IgD-negative memory B cell (primary cell): ENCODE measurements around the gene NCBP2. TPM values are rescaled to one million over a fixed set of nuclear protein-coding genes. Genes with fewer than 3 reads are reported as not detected.

Source experiments
- H3K27ac Mint-ChIP-seq, 3 donors: one replicate each; pipeline ENCODE4 v1.8.0; 2020 to 2022; ENCODE audit warnings: mild to moderate bottlenecking in 3 of 3, mixed read lengths in 3 of 3, moderate library complexity in 1 of 3
- H3K27me3 Mint-ChIP-seq: one replicate; pipeline ENCODE4 v1.8.0; 2021; ENCODE audit warnings: mixed read lengths
- H3K36me3 Mint-ChIP-seq: one replicate; pipeline ENCODE4 v1.8.0; 2020; ENCODE audit warnings: mild to moderate bottlenecking, mixed read lengths
- H3K4me1 Mint-ChIP-seq, 3 donors: one replicate each; pipeline ENCODE4 v1.8.0; 2020 to 2022; ENCODE audit warnings: mixed read lengths in 3 of 3, mild to moderate bottlenecking in 1 of 3
- H3K4me3 Mint-ChIP-seq, 4 donors: one replicate each; pipeline ENCODE4 v1.8.0; 2020 to 2022; ENCODE audit warnings: mild to moderate bottlenecking in 4 of 4, mixed read lengths in 4 of 4, moderate library complexity in 3 of 4
- H3K9me3 Mint-ChIP-seq, 3 donors: one replicate each; pipeline ENCODE4 v1.8.0; 2020 to 2021; ENCODE audit warnings: mixed read lengths in 3 of 3, mild to moderate bottlenecking in 1 of 3
- polyA plus RNA-seq: library from polyadenylated mRNA; unstranded; fragments of 300-500 nt; fragmentation: Illumina TruSeq; gene quantifications from one replicate; pipeline ENCODE4 v1.2.3, GENCODE V29; 2021

The NCBP2 gene
- polyA plus RNA-seq, 1 donor from 2014 or later: 74.1 TPM

DNA sequence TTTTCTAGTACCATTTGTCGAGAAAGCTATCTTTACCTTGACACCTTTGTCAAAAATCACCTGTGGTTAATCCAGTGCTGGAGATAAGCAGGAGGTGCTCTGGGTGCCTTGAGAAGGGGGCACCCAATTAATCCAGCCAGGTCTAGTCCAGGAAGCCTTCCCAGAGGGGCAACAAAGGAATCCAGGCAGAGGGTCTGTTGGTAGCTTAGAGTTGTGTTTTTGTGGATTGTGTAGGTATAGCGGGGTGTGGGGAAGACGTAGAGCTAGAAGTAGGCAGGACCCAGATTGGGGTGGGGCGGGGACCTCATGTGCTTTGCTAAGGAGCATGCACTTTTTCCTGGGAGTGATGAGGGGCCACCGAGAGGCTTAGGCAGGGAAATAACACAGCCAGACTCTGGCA lies 32.3 kb upstream of the NCBP2 start:
- no peaks in the 10 kb centered on the region for H3K9me3 Mint-ChIP-seq
- H3K27me3 Mint-ChIP-seq: peaks cover 11% of the 10 kb centered on the region
- no peaks in the 10 kb centered on the region for H3K36me3 Mint-ChIP-seq
- peaks cover 0 to 10% (median 0%) of the 10 kb centered on the region in 3 donors for H3K4me1 Mint-ChIP-seq
- no peak overlapping the region for H3K4me3 Mint-ChIP-seq
- no peak overlapping the region for H3K27ac Mint-ChIP-seq

DNA sequence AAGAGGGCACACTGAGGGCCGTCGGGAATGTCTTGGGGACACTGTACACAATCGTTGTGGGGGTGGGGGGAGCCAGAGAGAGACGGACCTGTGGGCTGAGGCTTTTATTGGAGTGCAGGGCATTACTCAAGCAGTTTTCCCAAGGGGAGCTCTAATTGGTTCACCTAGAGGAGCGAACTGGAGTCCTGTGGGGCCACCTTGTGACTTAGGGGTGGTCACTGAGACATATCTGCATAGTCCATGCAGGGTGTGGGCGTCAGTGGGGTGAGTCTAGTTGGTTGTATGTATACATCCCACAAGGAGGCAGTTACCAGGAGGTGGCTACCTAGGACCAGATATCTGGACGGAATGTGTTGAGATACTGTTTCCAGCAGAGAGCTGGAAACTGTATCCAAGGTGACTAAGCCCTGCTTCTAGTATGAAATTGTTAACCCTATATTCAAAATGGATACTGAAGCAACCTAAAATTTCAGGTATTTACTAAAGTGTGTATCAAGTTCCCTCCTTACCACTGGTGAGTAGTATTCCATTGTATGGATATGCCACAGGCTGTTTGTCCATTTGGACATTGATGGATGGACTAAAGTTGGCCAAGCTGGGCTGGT lies 28.9 kb upstream of the NCBP2 start:
- peak overlapping the region in 1 of 3 donors; percentile 52 for H3K27ac Mint-ChIP-seq

DNA sequence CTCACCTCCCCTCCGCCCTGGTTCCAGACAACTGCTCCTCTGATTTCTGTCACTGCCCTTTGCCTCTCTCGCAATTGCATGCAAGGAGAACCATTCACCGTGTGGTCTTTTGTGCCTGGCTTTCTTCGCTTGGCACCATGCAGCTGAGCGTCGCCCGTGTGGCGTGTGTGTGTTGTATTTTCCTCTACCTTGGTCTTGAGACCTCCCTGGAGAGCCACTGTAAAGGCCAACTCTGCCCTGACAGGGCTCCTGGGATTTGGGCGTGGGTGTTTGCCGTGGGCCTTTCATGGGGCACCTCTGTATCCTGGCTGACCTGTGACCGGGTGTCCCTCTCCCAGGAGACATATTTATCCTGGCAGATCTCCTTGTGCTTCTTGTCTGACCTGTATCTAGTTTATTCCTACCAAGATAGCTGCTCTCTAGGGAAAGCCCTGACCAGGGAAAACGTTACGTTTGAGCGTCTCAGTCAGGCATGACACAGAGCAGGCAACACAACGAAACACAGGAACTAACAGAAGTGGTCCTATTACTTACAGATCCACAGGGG lies 28.3 kb upstream of the NCBP2 start:
- peaks cover under 1 to 11% (median 11%) of the 10 kb centered on the region in 3 donors for H3K4me1 Mint-ChIP-seq
- H3K27ac Mint-ChIP-seq: peak overlapping the region in 2 of 3 donors; percentile 71 to 84
- peak overlapping the region; percentile 77 to 90 (median 86) for H3K4me3 Mint-ChIP-seq
- H3K36me3 Mint-ChIP-seq: no peaks in the 10 kb centered on the region
- H3K9me3 Mint-ChIP-seq: no peaks in the 10 kb centered on the region
- peaks cover 1% of the 10 kb centered on the region for H3K27me3 Mint-ChIP-seq

More for the DNA sequence above, 28.9 kb upstream of the NCBP2 start:
- Mint-ChIP-seq H3K27me3 (peaks cover 1% of the 10 kb centered on the region), H3K36me3 (no peaks in the 10 kb centered on the region), H3K9me3 (no peaks in the 10 kb centered on the region), H3K4me3 (peak overlapping the region in 3 of 4 donors; percentile 9 to 90 (median 77)), H3K4me1 (peaks cover 0 to 11% (median 6%) of the 10 kb centered on the region in 3 donors)

DNA sequence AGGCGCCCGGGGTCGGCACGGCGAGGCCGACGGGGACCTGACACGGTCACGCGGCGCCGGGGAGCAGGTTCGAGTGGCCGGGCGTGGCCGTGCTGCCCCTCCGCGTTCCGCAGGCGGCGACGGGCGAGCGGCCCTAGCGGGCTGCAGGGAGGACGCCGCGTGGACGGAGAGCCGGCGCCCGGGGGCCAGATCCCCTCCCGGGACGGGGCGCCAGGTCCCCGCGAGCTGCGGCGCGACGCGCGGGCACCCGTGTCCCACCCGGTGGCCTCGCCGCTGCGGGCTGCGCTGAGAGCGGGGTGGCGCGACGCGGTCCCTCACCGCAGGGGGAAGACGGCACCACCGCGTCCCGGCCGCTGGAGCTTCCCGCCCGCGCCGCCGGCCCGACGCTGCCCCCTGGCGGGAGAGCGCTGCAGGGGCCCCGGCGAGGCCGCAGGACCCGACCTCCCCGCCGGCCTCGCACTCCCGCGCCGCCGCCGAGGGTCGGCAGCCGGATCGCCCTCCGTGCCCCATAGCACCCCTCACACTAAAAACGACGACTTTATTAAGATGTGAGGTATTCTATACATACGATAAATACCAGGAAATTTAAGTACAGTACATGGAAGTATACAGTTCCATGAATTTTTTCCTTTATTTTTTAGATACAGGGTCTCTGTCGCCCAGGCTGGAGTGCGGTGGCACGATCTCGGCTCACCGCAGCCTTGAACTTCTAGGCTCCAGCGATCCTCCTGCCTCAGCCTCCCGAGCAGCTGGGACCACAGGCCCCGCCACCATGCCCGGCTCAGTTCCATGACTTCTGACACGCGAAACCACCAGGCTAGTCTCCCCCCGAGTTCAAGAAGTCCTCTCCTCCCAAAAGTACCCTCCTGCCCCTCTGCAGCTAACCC lies 27.6 kb upstream of the NCBP2 start:
- H3K27me3 Mint-ChIP-seq: no peaks in the 10 kb centered on the region
- peak overlapping the region in 2 of 3 donors; percentile 71 to 84 for H3K27ac Mint-ChIP-seq
- no peaks in the 10 kb centered on the region for H3K36me3 Mint-ChIP-seq
- no peaks in the 10 kb centered on the region for H3K9me3 Mint-ChIP-seq
- H3K4me1 Mint-ChIP-seq: peaks cover 7 to 11% (median 11%) of the 10 kb centered on the region in 3 donors
- H3K4me3 Mint-ChIP-seq: peak overlapping the region; percentile 77 to 90 (median 86)

DNA sequence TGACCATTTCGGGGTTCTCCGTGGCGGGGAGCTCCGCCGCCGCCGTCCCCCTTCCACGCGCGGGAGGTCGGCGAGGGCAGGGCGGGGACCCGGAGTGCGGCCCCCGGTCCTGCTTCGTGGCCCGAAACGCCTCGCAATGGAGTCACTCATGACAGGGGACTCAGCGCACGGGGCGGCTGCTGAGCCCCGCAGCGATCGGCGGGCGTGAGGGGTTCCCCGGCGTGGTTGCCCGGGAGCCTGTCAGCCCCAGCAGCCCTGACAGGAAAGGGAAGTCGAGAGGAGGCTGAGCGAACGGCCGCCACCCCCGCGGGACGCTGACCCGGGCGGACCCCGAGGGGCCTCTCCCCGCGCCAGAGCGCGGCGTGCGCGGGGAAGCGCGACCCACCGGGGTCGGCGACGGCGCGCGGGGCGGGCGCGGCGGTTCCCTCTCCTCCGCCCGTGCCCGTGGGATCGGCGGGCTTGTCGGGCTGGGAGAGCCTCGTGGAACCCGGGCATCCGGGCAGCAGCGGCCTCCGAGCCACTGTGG lies 26.9 kb upstream of the NCBP2 start:
- H3K4me3 Mint-ChIP-seq: peak overlapping the region; percentile 83 to 91 (median 87)
- H3K27me3 Mint-ChIP-seq: no peaks in the 10 kb centered on the region
- H3K36me3 Mint-ChIP-seq: no peaks in the 10 kb centered on the region
- no peak overlapping the region for H3K27ac Mint-ChIP-seq
- H3K4me1 Mint-ChIP-seq: peaks cover 8 to 11% (median 11%) of the 10 kb centered on the region in 3 donors
- no peaks in the 10 kb centered on the region for H3K9me3 Mint-ChIP-seq

DNA sequence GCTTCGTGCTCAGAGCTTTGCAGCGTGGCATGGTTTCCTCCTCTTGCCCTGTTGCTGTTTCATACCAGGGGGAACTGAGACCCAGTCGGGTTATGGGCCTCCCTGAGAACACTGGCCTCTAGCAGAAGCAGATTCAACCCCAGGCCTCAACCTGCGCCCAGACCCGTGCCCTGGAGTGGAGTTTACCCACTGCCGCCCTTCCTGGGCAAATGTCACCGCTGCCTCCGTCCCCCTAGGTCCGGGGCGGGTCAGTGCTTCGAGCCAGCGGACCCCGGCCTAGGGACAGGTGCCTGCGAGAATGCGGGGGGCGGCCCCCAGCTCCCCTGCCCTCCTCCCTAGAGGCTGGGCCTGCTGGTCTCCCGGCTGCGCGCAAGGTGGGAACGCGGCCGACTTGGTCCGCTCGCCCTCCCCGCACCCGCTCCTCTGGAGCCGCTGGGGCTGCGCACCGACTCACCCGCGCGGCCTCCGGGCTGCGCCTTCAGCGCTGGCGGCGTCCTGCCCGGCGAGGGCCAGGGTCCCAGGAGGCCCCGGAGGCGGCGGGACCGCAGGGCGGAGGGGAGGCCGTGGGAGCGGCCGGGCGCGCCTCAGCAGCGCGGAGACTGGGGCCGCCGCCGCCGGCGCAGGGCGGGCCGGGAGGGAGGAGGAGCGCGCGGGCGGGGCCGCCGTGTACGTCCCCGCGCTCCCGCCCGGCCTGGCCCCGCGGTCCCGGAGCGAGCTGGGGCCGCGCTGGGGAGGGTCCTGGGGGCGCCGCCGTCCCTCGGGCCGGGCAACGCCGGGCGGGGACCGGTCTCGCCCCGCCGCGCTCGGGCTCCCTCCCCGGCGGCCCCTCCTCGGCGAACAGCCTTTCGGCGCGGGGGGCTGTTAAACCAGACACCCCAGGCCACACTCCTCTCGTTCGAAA lies 26.2 kb upstream of the NCBP2 start, which contains the start of gene PIGZ:
Gene PIGZ, minus strand, starts transcription at position 601 of the 901 bp plus-strand sequence. CDS start 16,802 bp downstream, outside the sequence.
- H3K27me3 Mint-ChIP-seq: no peaks in the 10 kb centered on the region
- H3K9me3 Mint-ChIP-seq: no peaks in the 10 kb centered on the region
- H3K27ac Mint-ChIP-seq: peak within 1 kb of the TSS in 1 of 3 donors; percentile 67
- no peaks in the 10 kb centered on the region for H3K36me3 Mint-ChIP-seq
- peaks cover 9 to 13% (median 13%) of the 10 kb centered on the region in 3 donors for H3K4me1 Mint-ChIP-seq
- peak within 1 kb of the TSS; percentile 83 to 91 (median 88) for H3K4me3 Mint-ChIP-seq

DNA sequence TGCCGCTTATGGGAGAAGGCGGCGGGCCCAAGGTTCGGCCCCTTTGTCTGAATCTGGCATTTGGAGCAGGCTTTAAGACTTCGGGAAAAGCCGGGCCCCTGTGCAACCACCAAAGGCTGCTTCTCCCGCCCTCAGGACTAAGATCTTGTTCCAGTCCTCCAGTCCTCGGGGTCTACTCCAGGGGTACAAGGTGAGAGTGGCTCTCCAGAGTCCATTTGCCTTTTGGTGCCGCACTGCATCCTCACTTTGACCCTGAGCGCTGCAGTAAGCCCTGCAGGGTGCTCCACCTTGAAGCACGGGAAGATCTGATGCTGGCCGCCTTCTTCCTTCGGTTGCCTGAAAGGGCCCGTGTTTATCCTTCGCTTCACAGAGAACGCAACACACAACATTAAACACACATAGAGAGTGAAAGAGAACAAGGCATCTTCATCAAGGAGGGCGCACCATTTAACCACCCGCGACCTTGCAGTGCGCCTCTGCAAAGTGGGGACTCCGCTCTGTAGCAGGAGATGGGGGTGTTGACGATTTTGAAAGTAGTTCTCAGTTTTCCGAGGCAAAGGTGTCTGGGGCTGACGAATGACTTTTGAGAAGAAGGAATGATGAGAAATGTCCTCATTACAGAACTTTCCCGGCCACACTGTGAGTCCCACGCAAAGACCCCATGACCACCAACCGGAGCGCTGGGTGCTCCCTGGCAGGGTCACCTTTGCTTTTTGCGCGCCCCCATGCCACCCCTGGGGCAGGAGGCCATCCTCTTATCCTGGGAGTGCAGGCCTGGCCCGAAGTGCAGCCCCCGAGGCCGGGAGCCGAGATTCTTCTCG lies 25.3 kb upstream of the NCBP2 start:
- Mint-ChIP-seq H3K9me3 (no peaks in the 10 kb centered on the region), H3K27ac (peak overlapping the region in 1 of 3 donors; percentile 67), H3K4me1 (peaks cover 17 to 22% (median 20%) of the 10 kb centered on the region in 3 donors), H3K4me3 (peak overlapping the region; percentile 77 to 88 (median 86)), H3K27me3 (no peaks in the 10 kb centered on the region), H3K36me3 (no peaks in the 10 kb centered on the region)

DNA sequence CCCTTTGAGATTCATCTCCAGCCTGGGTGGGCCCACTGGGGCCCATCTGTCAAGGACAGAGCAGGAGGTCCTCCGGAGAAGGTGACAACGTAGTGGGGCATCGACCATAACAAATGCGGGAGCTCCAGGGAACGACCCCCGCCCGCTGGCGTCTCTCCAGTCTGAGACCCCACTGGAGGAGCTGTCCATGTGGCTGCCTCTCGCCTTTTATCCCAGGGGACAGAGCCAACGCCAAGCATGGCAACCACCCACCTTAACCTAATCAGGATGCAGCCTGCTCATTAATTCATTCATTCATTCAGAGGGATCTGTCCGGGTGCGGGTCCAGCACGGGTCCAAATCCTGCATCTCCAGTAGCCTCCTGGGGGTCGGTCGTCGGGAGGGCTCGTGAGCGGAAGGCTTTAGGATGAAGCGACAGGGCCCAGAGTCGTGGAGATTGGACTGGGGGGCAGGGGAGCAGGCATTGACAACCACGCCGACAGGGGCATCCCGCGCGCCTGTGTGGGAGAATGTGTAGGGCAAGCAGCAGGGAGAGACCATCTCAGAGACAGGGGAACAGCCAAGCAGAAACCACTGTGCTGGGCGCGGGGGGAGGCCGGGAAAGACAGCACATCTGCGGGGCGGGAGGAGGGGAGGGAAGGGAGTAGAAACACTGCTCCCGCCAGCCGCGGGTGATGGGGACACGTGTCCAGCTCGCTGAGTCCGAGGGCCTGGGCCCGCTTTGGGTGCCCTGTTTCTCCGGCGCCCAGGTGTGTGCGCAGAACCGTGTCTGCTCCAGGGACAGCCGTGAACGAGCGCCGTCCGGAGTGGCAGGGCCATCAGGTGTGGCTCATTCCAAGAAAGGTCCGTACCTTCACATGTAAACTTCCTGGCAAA lies 24.4 kb upstream of the NCBP2 start:
- no peaks in the 10 kb centered on the region for H3K27me3 Mint-ChIP-seq
- no peaks in the 10 kb centered on the region for H3K9me3 Mint-ChIP-seq
- no peaks in the 10 kb centered on the region for H3K36me3 Mint-ChIP-seq
- peak overlapping the region in 1 of 3 donors; percentile 89 for H3K27ac Mint-ChIP-seq
- H3K4me1 Mint-ChIP-seq: peaks cover 20 to 30% (median 25%) of the 10 kb centered on the region in 3 donors
- H3K4me3 Mint-ChIP-seq: peak overlapping the region; percentile 8 to 85 (median 46)

DNA sequence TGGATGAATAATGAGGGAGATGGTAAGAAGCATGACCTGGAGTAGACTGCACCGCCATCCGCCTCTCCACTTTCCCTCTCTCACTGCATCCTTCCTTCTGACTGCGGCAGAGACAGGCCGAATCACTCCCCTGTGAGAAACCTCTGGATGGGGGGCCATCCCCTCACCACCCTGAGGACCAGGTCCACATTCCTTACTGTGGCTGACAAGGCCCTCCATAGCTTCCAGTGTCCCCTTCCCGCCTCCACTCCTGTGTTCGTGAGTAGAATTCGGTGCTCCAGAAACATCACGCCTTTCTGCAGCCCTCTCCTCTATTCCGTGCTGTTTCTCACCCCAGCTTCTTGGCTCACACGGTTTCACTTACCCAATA lies 23.5 kb upstream of the NCBP2 start:
- peaks cover 20 to 28% (median 25%) of the 10 kb centered on the region in 3 donors for H3K4me1 Mint-ChIP-seq
- H3K36me3 Mint-ChIP-seq: no peaks in the 10 kb centered on the region
- peak overlapping the region in 1 of 4 donors; percentile 56 for H3K4me3 Mint-ChIP-seq
- no peaks in the 10 kb centered on the region for H3K27me3 Mint-ChIP-seq
- no peaks in the 10 kb centered on the region for H3K9me3 Mint-ChIP-seq
- peak overlapping the region in 1 of 3 donors; percentile 89 for H3K27ac Mint-ChIP-seq

DNA sequence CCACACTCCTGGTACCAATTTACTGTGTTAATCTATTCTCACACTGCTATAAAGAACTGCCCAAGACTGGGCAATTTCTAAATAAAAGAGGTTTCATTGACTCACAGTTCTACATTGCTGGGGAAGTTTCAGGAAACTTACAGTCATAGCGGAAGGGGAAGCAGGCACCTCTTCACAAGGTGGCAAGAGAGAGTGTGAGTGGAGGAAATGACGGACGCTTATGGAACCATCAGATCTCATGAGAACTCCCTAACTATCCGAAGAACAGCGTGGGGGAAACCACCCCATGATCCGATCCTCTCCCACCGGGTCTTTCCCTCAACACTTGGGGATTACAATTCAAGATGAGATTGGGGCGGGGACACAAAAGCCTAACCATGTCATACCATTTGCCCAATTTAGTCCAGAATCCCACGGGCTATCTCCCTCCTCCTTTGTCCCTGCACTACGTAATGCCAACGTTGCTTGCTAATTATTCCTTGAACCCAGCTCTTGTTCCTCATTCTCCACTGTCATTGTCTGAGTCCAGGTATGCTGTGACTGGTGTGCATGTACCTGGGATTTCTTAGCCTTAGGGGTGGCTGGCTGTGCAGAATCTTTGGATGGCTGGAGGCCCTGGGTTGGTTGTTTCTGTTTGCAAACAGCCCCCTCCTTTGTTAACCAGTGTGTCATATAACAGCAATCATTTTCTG lies 22.9 kb upstream of the NCBP2 start:
- Mint-ChIP-seq H3K4me1 (peaks cover 20 to 25% (median 25%) of the 10 kb centered on the region in 3 donors), H3K9me3 (no peaks in the 10 kb centered on the region), H3K27ac (peak overlapping the region in 1 of 3 donors; percentile 89), H3K4me3 (peak overlapping the region in 1 of 4 donors; percentile 56), H3K36me3 (no peaks in the 10 kb centered on the region), H3K27me3 (no peaks in the 10 kb centered on the region)

DNA sequence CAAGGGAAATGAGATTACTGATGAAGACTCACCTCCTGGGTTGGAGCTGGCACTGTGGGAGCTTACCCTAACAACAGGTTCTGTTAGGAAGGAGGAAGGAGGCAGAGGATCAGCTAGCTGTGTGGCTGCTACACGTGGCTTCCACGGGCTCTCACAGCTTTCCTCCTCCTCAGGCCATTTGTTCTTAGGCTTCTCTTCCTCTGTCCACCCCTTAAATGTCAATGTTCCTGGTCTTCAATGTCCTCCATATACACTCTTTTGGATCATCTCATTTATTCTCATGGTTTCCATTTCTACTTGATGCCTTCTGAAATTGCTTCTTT lies 21.3 kb upstream of the NCBP2 start:
- H3K4me1 Mint-ChIP-seq: peaks cover 20 to 24% (median 24%) of the 10 kb centered on the region in 3 donors
- H3K27ac Mint-ChIP-seq: no peak overlapping the region
- H3K27me3 Mint-ChIP-seq: no peaks in the 10 kb centered on the region
- H3K36me3 Mint-ChIP-seq: peaks cover 2% of the 10 kb centered on the region
- peak overlapping the region in 1 of 4 donors; percentile 13 for H3K4me3 Mint-ChIP-seq
- no peaks in the 10 kb centered on the region for H3K9me3 Mint-ChIP-seq

DNA sequence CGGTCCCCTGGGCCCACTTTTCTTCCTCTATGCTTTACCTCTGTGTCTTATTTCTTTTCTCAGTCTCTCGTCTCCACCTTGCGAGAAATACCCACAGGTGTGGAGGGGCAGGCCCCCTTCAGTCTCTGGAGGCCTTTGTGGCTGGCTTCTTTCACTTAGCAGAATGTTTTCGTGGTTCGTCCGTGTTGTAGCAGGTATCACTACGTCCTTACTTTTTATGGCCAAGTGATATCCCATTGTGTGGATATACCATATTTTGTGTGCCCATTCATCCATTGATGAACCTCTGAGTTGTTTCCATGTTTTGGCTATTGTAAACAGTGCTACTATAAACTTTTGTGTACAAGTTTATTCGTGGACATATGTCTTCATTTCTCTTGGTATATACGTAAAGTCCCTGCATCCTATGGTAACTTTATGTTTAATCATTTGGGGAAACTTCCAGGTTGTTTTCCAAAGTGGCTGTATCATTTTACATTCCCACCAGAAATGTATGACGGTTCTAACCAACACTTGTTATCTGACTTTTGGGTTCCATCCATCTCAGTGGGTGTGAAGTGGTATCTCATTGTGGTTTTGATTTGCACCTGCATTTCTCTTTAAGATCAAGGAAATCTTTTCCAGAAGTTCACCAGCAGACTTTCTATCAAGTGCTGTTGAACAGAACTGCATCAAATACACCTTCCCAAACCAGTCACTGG lies 20.8 kb upstream of the NCBP2 start:
- Mint-ChIP-seq H3K27ac (peak overlapping the region in 2 of 3 donors; percentile 10 to 69), H3K36me3 (peaks cover 2% of the 10 kb centered on the region), H3K4me3 (peak overlapping the region; percentile 13 to 86 (median 36)), H3K9me3 (no peaks in the 10 kb centered on the region), H3K27me3 (no peaks in the 10 kb centered on the region), H3K4me1 (peaks cover 20 to 24% (median 24%) of the 10 kb centered on the region in 3 donors)
